Activated naive CD8-positive, alpha-beta T cell treated with anti-CD3 and anti-CD28 coated beads, Interleukin-2, amount 50 U/mL, for 24 hours (primary cell): ENCODE results near the gene FNIP1.

ENCODE experiments used
- ATAC-seq: fragments of 150-1000 bp; cut with Tn5 transposase; one replicate; pipeline ENCODE4 v1.10.0; 2021
- DNase-seq: peaks from one replicate; pipeline ENCODE4 v3.0.0; 2021
- H3K27ac Mint-ChIP-seq: one replicate; pipeline ENCODE4 v1.8.0; 2021; ENCODE audit warnings: mild to moderate bottlenecking, mixed read lengths
- H3K27me3 Mint-ChIP-seq: one replicate; pipeline ENCODE4 v1.8.0; 2021; ENCODE audit warnings: mixed read lengths
- H3K36me3 Mint-ChIP-seq: one replicate; pipeline ENCODE4 v1.8.0; 2021; ENCODE audit warnings: low read depth, mixed read lengths
- H3K4me1 Mint-ChIP-seq: one replicate; pipeline ENCODE4 v1.8.0; 2021; ENCODE audit warnings: mixed read lengths
- H3K4me3 Mint-ChIP-seq: one replicate; pipeline ENCODE4 v1.8.0; 2021; ENCODE audit warnings: mild to moderate bottlenecking, moderate library complexity, mixed read lengths
- H3K9me3 Mint-ChIP-seq: one replicate; pipeline ENCODE4 v1.8.0; 2021; ENCODE audit warnings: mixed read lengths

The FNIP1 gene

DNA sequence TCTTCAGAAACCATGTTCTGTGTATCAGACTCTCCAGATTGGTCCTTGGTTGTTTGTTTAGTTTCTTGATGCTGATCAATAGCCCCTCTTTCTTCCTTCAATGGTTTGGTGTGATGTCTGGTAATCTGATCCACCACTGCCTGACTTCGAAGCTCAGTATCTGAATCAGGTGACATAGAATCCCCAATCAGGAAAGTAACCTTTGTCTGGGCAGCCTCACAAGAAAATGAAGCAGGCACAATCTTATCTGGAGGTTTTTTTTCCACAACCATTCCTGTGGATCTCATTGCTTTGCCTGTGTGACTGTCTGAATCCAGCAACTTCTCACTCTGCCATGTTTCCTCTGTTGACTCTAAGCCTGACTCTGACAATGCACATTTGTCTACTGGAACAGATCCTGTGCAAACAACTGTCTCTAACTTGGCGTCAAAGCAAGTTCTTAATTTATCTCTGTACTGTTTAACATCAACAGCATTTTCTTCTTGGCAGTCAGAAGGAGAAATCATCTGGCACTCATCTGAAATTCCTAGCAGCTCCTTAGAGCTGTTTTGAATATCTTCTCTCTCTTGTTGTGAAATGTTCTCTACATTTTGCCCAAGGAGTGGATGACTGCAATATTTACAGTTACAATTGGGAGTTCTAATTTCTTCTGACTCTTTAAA is 124.7 kb downstream of the FNIP1 start:
- no peak for DNase-seq
- Mint-ChIP-seq H3K36me3 (peaks cover 53% of the 10 kb centered on the region), H3K4me1 (peaks cover 28% of the 10 kb centered on the region), H3K27me3 (no peaks in the 10 kb centered on the region), H3K27ac (peak overlapping the region; percentile 29), H3K9me3 (no peaks in the 10 kb centered on the region), H3K4me3 (no peak overlapping the region)
- no peak for ATAC-seq

DNA sequence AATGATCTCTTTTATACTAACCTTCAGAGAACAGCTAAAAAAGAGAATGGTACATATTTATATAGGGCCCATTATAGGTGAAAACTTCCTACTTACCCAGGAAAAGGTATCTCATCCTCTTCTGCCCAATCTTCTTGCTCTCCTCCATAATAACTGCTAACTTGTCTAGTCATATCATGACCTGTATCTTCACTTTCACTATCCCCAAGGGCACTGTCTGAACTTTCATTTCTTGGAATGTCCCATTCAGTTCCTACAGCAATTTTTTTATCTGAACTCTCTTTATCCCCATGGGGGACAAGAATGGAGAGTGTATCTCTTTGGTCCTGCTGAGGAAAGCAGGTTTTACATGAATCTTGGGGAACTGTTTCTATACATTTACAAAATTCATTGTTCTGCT is 125.4 kb downstream of the FNIP1 start:
- H3K36me3 Mint-ChIP-seq, result peaks cover 50% of the 10 kb centered on the region
- peak overlapping the region; percentile 57 for H3K27ac Mint-ChIP-seq
- no peak overlapping the region for H3K4me3 Mint-ChIP-seq
- H3K9me3 Mint-ChIP-seq, result no peaks in the 10 kb centered on the region
- DNase-seq (no peak), ATAC-seq (peak; percentile 78)
- H3K27me3 Mint-ChIP-seq, result no peaks in the 10 kb centered on the region
- peaks cover 26% of the 10 kb centered on the region for H3K4me1 Mint-ChIP-seq

DNA sequence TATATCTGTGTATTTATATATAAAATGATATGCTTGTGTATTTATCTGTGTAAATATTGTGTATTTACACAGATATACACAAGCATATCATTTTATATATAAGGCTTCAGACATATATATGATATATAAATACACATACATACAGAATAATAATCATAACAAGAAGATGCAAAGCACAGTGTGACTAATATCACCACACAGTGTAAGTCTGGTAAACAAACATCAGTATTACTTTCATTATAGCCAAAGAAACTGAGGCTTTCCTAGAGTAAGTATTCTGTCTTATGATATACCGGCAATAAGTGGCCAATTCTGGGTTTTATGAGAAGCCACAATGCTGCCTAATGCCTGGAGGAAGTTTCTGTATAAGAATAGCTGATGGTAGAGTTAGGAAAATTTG is 131.9 kb downstream of the FNIP1 start:
- DNase-seq, result no peak
- Mint-ChIP-seq H3K27ac (no peak overlapping the region), H3K36me3 (peaks cover 52% of the 10 kb centered on the region), H3K4me3 (no peak overlapping the region), H3K9me3 (no peaks in the 10 kb centered on the region), H3K4me1 (no peaks in the 10 kb centered on the region), H3K27me3 (no peaks in the 10 kb centered on the region)
- no peak for ATAC-seq

GRCh38 chr5:131661933-131662332 is 134.9 kb downstream of the FNIP1 start:
- H3K36me3 Mint-ChIP-seq, result peaks cover 58% of the 10 kb centered on the region

GRCh38 chr5:131659841-131660240 is 137.0 kb downstream of the FNIP1 start:
- no peak overlapping the region for H3K27ac Mint-ChIP-seq
- peaks cover 56% of the 10 kb centered on the region for H3K36me3 Mint-ChIP-seq
- no peaks in the 10 kb centered on the region for H3K9me3 Mint-ChIP-seq
- no peaks in the 10 kb centered on the region for H3K27me3 Mint-ChIP-seq
- ATAC-seq (no peak), DNase-seq (no peak)
- H3K4me1 Mint-ChIP-seq, result no peaks in the 10 kb centered on the region
- H3K4me3 Mint-ChIP-seq, result no peak overlapping the region

More at GRCh38 chr5:131661933-131662332, 134.9 kb downstream of the FNIP1 start:
- DNase-seq (no peak), ATAC-seq (no peak)
- Mint-ChIP-seq H3K4me1 (no peaks in the 10 kb centered on the region), H3K4me3 (no peak overlapping the region), H3K9me3 (no peaks in the 10 kb centered on the region), H3K27me3 (no peaks in the 10 kb centered on the region), H3K27ac (no peak overlapping the region)

GRCh38 chr5:131659290-131659689 is 137.5 kb downstream of the FNIP1 start:
- DNase-seq, result no peak
- no peak for ATAC-seq
- no peaks in the 10 kb centered on the region for H3K4me1 Mint-ChIP-seq
- no peaks in the 10 kb centered on the region for H3K27me3 Mint-ChIP-seq
- no peaks in the 10 kb centered on the region for H3K9me3 Mint-ChIP-seq
- H3K4me3 Mint-ChIP-seq, result no peak overlapping the region
- no peak overlapping the region for H3K27ac Mint-ChIP-seq
- H3K36me3 Mint-ChIP-seq, result peaks cover 59% of the 10 kb centered on the region

GRCh38 chr5:131654776-131655175 is 142.0 kb downstream of the FNIP1 start:
- Mint-ChIP-seq H3K36me3 (peaks cover 50% of the 10 kb centered on the region), H3K4me1 (no peaks in the 10 kb centered on the region), H3K27me3 (no peaks in the 10 kb centered on the region), H3K4me3 (no peak overlapping the region), H3K27ac (no peak overlapping the region), H3K9me3 (no peaks in the 10 kb centered on the region)
- no peak for ATAC-seq
- no peak for DNase-seq

DNA sequence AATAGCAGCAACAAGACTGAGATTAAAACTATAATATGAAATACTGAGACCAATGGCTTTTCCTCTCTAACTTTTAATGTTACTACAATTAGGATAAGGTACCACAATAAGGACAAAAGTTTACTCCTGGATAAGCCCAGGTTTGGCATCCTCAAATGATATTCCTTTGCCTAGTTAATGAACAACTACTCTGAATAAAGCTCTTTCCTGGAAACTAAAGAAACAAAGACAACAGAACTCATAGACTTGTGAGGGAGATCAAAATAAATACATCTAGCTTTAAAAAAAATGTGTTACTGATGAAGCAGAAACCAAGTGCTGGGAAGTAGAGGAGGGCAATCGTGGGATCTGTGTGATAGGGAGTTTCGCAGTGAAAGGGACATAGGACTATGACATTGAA is 142.5 kb downstream of the FNIP1 start:
- H3K27ac Mint-ChIP-seq, result no peak overlapping the region
- ATAC-seq, result no peak
- no peaks in the 10 kb centered on the region for H3K27me3 Mint-ChIP-seq
- no peaks in the 10 kb centered on the region for H3K9me3 Mint-ChIP-seq
- H3K36me3 Mint-ChIP-seq, result peaks cover 48% of the 10 kb centered on the region
- H3K4me1 Mint-ChIP-seq, result no peaks in the 10 kb centered on the region
- no peak overlapping the region for H3K4me3 Mint-ChIP-seq
- no peak for DNase-seq

DNA sequence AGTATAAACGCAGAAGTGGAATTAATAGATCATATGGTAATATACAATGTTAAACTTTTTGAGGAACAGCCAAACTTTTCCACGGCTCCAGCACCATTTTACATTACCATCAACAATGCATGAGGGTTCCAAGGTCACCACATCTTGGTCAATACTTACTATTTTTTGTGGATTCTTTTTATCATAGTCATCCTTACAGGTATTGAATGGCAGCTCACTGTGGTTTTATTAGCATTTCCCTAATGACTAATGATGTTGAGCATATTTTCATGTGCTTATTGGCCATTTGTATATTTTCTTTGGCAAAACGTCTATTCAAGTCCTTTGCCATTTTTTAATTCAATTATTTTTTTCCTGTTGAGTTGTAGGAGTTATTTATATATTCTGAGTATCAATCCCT is 147.7 kb downstream of the FNIP1 start:
- H3K27ac Mint-ChIP-seq, result no peak overlapping the region
- H3K36me3 Mint-ChIP-seq, result peaks cover 36% of the 10 kb centered on the region
- no peaks in the 10 kb centered on the region for H3K9me3 Mint-ChIP-seq
- H3K27me3 Mint-ChIP-seq, result no peaks in the 10 kb centered on the region
- H3K4me1 Mint-ChIP-seq, result peaks cover 2% of the 10 kb centered on the region
- DNase-seq, result no peak
- no peak overlapping the region for H3K4me3 Mint-ChIP-seq
- ATAC-seq, result no peak

- no peak for ATAC-seq
- Mint-ChIP-seq H3K9me3 (no peaks in the 10 kb centered on the region), H3K27me3 (no peaks in the 10 kb centered on the region), H3K36me3 (peaks cover 33% of the 10 kb centered on the region), H3K27ac (no peak overlapping the region), H3K4me1 (peaks cover 2% of the 10 kb centered on the region), H3K4me3 (no peak overlapping the region)
- DNase-seq, result no peak
Measured at GRCh38 chr5:131647048-131647769, 149.6 kb downstream of the FNIP1 start.

DNA sequence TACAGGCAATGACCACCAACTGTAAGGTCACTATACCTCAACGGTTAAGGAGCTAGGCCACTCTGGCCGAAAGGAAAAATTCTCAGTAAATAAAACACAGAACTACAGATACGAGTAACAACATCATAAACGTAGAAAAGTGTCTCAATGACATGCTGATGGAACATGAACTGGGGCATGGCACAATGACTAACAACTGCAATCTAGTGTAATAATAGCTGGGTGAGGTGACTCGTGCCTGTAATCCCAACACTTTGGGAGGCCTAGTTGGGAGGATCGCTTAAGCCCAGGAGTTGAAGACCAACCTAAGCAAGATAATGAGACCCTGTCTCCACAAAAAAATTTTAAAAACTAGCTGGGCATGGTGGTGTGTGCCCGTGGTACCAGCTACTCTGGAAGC is 152.0 kb downstream of the FNIP1 start:
- no peaks in the 10 kb centered on the region for H3K9me3 Mint-ChIP-seq
- H3K27me3 Mint-ChIP-seq, result no peaks in the 10 kb centered on the region
- ATAC-seq (no peak), DNase-seq (no peak)
- H3K36me3 Mint-ChIP-seq, result peaks cover 13% of the 10 kb centered on the region
- H3K4me3 Mint-ChIP-seq, result no peak overlapping the region
- peaks cover 13% of the 10 kb centered on the region for H3K4me1 Mint-ChIP-seq
- H3K27ac Mint-ChIP-seq, result no peak overlapping the region

- H3K4me3 Mint-ChIP-seq, result no peak overlapping the region
- DNase-seq (no peak), ATAC-seq (no peak)
- H3K27me3 Mint-ChIP-seq, result no peaks in the 10 kb centered on the region
- no peaks in the 10 kb centered on the region for H3K9me3 Mint-ChIP-seq
- H3K27ac Mint-ChIP-seq, result no peak overlapping the region
- peaks cover 17% of the 10 kb centered on the region for H3K4me1 Mint-ChIP-seq
- H3K36me3 Mint-ChIP-seq, result peaks cover 10% of the 10 kb centered on the region
Measured at GRCh38 chr5:131644370-131644769, 152.4 kb downstream of the FNIP1 start.

- Mint-ChIP-seq H3K27ac (no peak overlapping the region), H3K9me3 (no peaks in the 10 kb centered on the region), H3K4me3 (no peak overlapping the region), H3K27me3 (no peaks in the 10 kb centered on the region), H3K36me3 (peaks cover 10% of the 10 kb centered on the region), H3K4me1 (peaks cover 24% of the 10 kb centered on the region)
- DNase-seq, result no peak
- ATAC-seq, result no peak
Measured at GRCh38 chr5:131641494-131641893, 155.3 kb downstream of the FNIP1 start.

GRCh38 chr5:131640043-131640856 is 156.6 kb downstream of the FNIP1 start:
- H3K9me3 Mint-ChIP-seq, result no peaks in the 10 kb centered on the region
- H3K36me3 Mint-ChIP-seq, result peaks cover 8% of the 10 kb centered on the region
- H3K4me3 Mint-ChIP-seq, result peak overlapping the region; percentile 33
- DNase-seq (peak; percentile 49), ATAC-seq (peak; percentile 98)
- H3K27ac Mint-ChIP-seq, result peak overlapping the region; percentile 63
- no peaks in the 10 kb centered on the region for H3K27me3 Mint-ChIP-seq
- H3K4me1 Mint-ChIP-seq, result peaks cover 30% of the 10 kb centered on the region

- H3K4me3 Mint-ChIP-seq, result no peak overlapping the region
- H3K27me3 Mint-ChIP-seq, result no peaks in the 10 kb centered on the region
- H3K4me1 Mint-ChIP-seq, result peaks cover 35% of the 10 kb centered on the region
- no peaks in the 10 kb centered on the region for H3K9me3 Mint-ChIP-seq
- DNase-seq (no peak), ATAC-seq (no peak)
- peak overlapping the region; percentile 63 for H3K27ac Mint-ChIP-seq
- H3K36me3 Mint-ChIP-seq, result peaks cover 6% of the 10 kb centered on the region
Measured at GRCh38 chr5:131639148-131639547, 157.7 kb downstream of the FNIP1 start.
